Cortex of kidney (tissue), 1 donor: ENCODE results near the gene NCK2.
"Not testable (repeated sequence)": the region's sequence is repeated elsewhere in the genome, so short reads cannot be mapped to it uniquely, and the experiment has no call there.

Source experiments
- DNase-seq: peaks from one replicate; lab custom pipeline; 2025; lab: John Stamatoyannopoulos, UW

The NCK2 gene

GRCh38 chr2:105756435-105756834 lies 11.7 kb downstream of the NCK2 start:
- no peak for DNase-seq

- DNase-seq, result not testable (repeated sequence)
These were observed 12.2 kb downstream of the NCK2 start for GRCh38 chr2:105756865-105757264.

- DNase-seq, result no peak
These were observed 12.7 kb downstream of the NCK2 start for GRCh38 chr2:105757433-105757832.

GRCh38 chr2:105760191-105760590 lies 15.5 kb downstream of the NCK2 start:
- no peak for DNase-seq

- no peak for DNase-seq
These were observed 16.1 kb downstream of the NCK2 start for GRCh38 chr2:105760639-105761337.

- no peak for DNase-seq
These were observed 17.3 kb downstream of the NCK2 start for GRCh38 chr2:105761931-105762515.

- no peak for DNase-seq
These were observed 18.4 kb downstream of the NCK2 start for GRCh38 chr2:105763076-105763475.

GRCh38 chr2:105764059-105764458 lies 19.3 kb downstream of the NCK2 start:
- DNase-seq, result no peak

- no peak for DNase-seq
These were observed 20.9 kb downstream of the NCK2 start for GRCh38 chr2:105765415-105766299.

GRCh38 chr2:105766300-105766866 lies 21.7 kb downstream of the NCK2 start:
- no peak for DNase-seq

GRCh38 chr2:105768176-105768575 lies 23.5 kb downstream of the NCK2 start:
- no peak for DNase-seq

GRCh38 chr2:105768961-105769452 lies 24.3 kb downstream of the NCK2 start:
- DNase-seq, result no peak

GRCh38 chr2:105769504-105769903 lies 24.8 kb downstream of the NCK2 start:
- no peak for DNase-seq

GRCh38 chr2:105770149-105770548 lies 25.4 kb downstream of the NCK2 start:
- DNase-seq, result no peak

GRCh38 chr2:105771291-105771690 lies 26.6 kb downstream of the NCK2 start:
- not testable (repeated sequence) for DNase-seq

GRCh38 chr2:105771836-105772235 lies 27.1 kb downstream of the NCK2 start:
- no peak for DNase-seq

GRCh38 chr2:105772362-105772761 lies 27.6 kb downstream of the NCK2 start:
- DNase-seq, result no peak

GRCh38 chr2:105773568-105773967 lies 28.9 kb downstream of the NCK2 start:
- DNase-seq, result no peak

GRCh38 chr2:105774781-105775337 lies 30.1 kb downstream of the NCK2 start:
- DNase-seq, result no peak

GRCh38 chr2:105775809-105776559 lies 31.3 kb downstream of the NCK2 start:
- DNase-seq, result no peak

- DNase-seq, result no peak
These were observed 31.8 kb downstream of the NCK2 start for GRCh38 chr2:105776560-105776928.
